GM19239 (cell line): Measurements from ENCODE around the gene THAP12.
A peak's percentile ranks its signal among the peaks of the same experiment; 100 is the strongest.
"Not testable (repeated sequence)": the region's sequence is repeated elsewhere in the genome, so short reads cannot be mapped to it uniquely, and the experiment has no call there.

ENCODE experiments used
- DNase-seq: peaks from one replicate; pipeline ENCODE4 v3.0.0; 2011; ENCODE audit warnings: low spot score; ENCODE audit not compliant: insufficient read length
- FAIRE-seq: peaks from 2 replicates; lab custom pipeline; 2011; peaks lifted over from hg19 to GRCh38; lab: Jason Lieb, UNC

Gene THAP12

DNA sequence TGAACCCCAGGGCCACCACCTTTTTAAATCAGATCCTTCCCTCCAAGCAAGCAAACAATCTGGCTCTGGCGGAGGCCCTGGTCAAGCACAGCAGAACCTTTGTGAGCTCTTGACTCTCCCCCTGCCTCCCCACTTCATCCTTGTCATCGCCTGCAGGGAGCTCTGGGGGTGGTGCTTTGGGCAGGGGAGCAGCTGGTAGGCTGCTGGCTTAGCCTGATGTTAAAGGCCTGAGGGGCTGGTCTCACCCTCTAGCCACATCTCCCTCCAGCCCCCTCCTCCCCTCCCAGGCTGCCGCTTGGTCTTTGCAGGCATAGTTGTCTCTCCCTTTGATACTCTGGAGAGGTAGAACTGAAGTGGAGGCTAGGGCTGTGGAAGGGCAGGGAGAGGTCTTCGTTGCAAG, 50.9 kb downstream of the THAP12 start:
- DNase-seq, result no peak
- no peak for FAIRE-seq

DNA sequence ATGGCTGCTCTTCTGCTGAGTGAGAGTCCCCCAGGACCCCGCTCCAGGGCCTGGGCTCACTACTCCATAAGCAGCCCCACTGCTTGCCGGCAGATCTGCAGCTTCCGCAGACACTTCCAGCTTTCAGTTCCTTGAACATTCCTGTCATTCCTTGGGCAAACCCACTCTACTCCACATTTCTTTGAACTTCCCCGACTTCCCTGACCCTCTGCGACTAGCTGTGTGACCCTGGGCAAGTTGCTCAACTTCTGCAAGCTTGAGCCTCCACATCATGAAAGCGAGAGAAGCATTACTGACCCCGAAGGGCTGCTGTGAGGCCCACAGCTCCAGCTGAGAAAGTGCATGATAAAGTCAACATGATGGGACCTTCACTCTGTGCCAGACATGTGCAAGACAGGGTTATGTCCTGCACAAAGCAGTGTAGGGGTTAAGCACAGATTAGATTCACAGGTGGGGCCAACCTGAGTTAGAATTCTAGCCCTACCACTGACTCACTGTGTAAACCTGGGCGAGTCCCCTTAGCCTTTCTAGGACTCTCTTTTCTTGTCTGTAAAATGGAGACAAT, 51.8 kb downstream of the THAP12 start:
- FAIRE-seq, result no peak
- no peak for DNase-seq

DNA sequence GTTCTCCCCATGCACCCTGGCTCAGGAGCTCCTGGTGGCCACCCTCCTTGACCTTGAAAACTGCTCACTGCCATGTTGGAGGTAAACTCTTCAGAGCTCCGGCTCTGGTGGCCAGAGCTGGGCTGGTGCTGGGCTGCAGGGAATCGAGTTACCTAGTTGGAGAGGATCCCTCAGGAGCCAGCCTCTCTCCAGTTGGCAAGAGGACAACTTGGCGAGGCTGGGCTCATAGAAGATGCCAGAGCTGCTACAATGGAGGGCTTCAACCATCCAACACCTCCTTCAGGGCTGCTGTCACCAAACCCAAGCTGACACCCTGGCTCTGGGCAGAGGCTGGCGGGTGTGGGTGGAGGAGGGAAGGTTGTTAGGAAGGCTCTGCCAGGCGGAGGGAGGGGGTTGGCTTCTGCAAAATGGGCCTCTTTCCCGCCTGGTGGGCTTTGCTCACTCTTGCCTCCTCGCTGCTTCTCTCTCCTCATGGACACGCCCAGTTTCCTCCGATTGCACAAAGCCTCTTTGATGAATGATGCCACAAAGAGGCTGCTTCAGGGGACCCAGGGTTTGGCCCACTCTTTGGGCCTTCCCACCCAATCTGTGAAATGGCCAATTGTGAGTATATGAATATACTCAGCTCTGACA, 53.1 kb downstream of the THAP12 start:
- no peak for DNase-seq
- no peak for FAIRE-seq

DNA sequence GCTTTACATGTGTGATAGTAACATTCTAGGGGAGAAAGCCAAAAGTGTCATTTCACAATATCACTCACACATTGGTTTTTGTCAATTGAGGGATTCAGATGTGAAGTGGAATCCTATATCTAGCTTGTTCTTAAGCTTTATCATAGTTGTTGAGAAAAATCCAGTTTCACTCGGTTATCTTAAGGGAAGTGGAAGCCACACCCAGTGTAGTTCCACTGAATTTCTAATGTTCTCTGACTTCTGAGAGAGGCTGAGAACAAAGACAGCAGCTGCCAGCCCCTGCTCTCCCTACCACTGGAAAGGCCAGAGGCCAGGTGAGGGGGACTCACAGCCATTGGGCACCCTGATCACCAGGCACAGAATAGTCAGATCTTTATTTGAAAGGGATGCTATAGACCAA, 53.7 kb downstream of the THAP12 start:
- FAIRE-seq (no peak), DNase-seq (no peak)

DNA sequence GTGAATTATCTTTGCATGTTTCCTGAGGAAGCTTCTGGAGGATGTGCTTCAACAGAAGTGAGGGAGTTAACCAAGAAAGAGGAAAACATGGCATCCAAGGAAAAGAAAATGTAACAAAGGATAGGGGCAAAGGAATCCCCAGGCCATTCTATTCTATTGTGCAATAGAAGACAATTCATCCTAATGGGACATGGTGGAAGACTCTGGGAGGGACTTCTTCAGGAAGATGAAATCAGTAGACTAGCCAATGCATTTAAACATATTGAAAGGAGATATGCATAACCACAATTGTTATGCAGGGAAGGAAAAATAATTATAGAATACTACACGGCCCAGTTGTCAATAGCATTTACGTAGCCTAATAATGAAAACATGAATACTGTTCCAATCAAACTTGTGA, 55.7 kb downstream of the THAP12 start:
- no peak for DNase-seq
- FAIRE-seq, result no peak

DNA sequence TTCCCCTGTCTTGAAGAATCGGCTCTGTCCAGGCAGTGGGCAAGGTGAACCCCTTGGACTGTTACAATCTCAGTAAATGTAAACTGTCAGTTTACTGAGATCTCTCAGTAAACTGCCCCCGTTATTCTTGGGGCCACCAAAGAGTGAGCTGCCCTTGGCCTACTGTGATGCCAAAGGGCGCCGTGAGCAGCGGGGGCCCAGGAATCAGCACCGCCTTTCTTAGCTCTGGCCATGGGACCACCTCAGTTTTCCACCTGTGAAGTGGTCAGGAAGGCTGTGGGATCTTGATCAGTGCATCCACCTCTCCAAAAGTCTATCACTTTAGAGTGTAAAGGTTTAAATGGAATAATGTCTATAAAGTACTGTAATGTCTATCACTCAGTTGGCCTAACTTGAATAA, 57.1 kb downstream of the THAP12 start:
- no peak for FAIRE-seq
- no peak for DNase-seq

DNA sequence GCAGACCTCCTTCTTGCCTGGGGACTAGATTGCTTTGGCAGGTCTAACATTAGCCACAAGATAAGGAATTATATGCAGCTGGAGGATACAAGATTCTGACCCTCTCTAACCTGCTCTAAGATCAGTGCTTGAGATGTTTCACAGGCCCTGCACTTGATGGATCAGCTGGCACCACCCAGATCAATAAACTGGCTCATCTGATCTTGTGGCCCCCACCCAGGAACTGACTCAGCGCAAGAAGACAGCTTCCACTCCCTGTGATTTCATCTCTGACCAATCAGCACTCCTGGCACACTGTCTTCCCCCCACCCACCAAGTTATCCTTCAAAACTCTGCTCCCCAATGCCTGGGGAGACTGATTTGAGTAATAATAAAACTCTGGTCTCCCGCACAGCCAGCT, 57.6 kb downstream of the THAP12 start:
- FAIRE-seq, result not testable (repeated sequence)

DNA sequence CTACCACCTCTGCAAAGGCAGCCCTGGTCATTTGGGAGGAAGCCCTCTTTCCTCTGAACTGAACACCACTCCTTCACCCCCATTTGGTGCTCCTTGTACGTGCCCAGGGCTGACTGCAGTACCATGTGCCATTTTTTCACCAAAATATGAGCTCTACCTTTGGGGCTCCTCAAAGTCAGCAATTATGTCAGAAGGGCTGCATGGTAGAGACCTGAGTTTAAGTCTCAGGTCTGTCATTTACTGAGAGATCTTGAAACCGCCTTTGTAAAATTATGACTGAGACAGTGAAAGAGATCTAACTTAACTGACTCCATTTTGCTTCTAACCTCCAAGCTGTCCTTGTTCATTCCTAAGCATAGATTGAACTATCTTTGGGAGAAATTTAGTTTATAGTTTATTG, 58.0 kb downstream of the THAP12 start:
- no peak for FAIRE-seq

More for the DNA sequence above, 57.6 kb downstream of the THAP12 start:
- DNase-seq, result not testable (repeated sequence)

DNA sequence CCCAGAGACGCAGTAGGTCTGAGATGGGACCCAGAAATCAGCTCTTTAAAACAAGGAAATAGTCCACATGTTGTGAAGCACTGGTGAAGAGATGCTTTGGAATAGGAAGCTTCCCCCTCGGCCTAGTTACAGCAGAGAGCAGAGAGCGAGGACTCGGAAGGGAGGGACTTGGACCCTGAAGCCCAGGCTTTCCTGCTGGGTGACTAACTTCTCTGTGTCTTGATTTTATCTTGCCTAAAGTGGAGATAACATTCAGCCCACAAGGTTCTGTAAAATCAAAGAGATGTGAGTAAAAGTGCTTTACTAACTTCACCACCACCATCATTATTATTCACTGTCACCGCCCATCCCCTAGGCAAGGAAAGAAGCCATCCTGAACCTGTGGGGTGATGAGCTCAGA, 58.4 kb downstream of the THAP12 start:
- FAIRE-seq, result no peak

More for the DNA sequence above, 58.0 kb downstream of the THAP12 start:
- no peak for DNase-seq

DNA sequence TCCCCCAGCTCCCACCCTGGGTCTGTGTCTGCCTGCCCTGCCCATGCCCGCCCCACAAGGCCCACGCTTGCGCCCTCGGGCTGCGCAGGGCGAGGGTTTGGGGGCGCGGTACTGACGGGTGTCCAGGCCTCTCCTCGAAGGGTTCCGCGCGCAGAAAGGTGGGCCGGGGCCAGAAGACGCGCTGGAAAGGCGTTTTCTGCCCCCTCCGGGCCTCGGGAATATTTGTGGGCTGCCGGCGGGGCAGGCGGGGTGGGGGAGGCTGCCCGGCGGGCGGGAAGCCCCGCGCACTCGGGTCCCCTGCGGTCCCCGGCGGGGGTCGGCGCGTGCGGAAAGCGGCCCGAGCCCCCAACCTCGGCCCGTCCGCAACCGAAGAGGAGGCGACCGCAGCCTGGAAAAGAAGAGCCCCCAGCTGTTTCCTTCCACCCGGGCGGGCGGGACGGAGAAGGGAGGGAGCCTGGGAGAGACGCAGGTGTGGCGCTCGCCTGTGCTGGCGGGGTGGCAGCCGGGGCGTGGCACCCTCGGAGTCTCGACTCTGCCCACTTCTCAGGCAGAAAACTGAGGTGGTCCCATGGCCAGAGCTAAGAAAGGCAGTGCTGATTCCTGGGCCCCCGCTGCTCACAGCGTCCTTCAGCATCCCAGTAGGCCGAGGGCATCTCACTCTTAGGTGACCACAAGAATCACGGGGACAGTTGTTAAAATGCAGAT, 59.0 kb downstream of the THAP12 start:
- DNase-seq, result no peak
- no peak for FAIRE-seq

More for the DNA sequence above, 58.4 kb downstream of the THAP12 start:
- no peak for DNase-seq

DNA sequence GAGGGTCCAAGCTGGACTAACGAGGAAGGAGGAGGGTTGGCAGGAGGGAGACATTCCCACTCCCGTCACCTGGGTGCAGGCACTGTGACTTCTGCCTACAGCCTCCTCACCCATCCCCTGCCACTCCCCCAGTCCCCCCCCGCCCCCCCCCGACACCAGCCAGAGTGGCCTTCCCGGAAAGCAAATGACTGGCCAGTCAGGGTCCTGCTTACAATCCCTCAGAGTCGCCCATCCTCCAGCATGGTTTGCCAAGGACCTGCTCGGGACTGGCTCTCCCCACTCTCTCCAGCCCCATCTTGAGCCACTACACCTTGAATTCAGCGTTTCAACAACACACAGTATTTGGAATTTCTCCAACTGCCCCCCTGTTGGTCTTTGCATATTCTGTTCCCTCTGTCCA, 59.6 kb downstream of the THAP12 start:
- DNase-seq, result no peak
- FAIRE-seq, result no peak

DNA sequence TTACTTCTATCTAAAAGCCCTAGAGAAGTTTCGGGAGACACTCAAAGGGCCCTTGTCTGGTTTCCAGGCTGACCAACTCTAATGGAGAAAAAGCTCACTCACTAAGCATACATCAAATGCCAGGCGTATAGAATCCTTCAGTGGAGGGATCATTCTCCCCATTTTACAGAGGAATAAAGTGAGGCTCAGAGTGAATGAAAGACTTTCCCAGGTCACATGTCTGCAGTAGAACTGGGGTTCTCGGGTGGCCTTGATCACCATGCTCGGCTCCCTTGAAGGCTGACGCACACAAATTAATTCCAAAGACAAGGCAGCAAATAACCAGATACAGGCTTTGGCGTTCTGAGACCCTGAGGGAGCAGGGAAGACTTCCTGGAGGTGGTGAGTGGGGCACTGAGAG, 60.0 kb downstream of the THAP12 start:
- DNase-seq, result no peak
- FAIRE-seq, result no peak

DNA sequence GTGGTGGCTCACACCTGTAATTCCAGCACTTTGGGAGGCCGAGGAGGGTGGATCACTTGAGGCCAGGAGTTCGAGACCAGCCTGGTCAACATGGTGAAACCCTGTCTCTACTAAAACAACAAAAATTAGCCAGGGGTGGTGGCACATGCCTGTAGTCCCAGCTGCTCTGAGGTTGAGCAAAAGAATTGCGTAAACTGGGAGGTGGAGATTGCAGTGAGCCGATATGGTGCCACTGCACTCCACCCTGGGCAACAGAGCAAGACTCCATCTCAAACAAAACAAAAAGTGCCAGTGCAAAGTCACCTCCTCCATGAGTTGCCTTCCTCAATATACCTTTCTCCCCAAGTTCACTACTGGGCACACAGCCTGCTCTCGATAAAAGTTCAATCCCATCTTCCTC, 61.1 kb downstream of the THAP12 start:
- not testable (repeated sequence) for FAIRE-seq, DNase-seq

DNA sequence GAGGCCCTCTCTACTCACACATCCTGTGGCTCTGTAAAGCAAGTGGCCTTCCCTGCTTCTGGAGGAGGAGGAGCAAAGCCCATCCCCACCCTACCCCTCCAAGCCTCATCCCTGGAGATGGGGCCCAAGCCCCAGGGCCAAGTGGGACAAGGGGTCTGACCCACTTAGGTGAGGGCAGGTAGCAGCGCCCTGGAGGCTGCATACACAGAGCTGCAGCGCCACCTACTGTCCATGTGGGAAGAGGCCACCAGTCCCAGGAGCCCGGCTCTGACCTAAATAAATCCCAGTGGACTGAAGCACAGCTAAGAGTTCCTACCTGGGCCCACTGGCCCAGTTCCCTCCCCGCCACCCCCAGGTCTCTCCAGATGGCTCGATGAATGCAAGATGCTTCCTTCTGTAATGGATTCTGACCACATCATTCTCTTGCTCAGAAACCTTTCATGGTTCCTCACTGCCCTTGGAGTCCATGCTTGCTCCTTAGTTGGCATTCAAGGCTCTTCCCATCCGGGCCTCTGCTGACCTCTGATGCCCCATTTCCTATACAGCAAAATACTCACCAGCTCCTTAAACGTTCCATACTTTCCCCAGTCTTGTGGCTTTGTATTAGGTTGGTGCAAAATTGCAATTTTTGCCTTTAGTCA, 62.1 kb downstream of the THAP12 start:
- DNase-seq (peak; percentile 93), FAIRE-seq (peak; percentile 84)

DNA sequence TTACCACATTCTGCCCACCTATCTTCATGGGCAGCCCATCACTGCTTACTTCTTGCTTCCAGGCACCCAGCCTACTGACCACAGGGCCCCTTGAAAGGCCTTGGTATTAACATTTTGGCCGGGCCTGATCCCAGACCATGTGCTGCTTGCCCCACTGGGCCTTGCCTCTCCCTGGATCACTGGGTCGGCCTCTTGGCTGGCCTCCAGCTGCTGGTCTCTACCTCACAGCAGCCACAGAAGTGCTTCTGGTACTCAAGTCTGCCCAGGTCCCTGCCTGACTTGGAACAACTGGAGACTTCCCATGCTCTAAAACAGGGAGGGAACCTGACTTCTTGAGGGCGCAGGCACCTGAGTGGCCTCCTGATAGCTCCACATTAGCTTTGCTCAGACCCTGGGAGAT, 63.6 kb downstream of the THAP12 start:
- FAIRE-seq (no peak), DNase-seq (no peak)

DNA sequence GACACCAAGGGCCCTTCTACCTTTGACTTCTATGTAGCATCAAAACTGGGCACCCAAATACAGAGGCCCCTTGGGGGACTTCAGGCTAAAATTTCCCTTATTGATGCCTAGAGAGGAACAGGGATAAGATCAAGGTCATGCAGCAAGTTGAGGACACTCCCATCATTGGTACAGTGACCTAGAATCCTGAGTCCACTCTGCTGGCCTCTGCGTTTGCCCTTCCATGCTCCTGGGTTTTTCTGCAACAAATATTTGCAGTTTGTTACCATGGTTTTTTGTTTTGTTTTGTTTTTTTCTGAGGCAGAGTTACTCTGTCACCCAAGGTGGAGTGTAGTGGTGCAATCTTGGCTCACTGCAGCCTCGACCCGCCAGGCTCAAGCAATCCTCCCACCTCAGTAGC, 64.2 kb downstream of the THAP12 start:
- DNase-seq (no peak), FAIRE-seq (no peak)

DNA sequence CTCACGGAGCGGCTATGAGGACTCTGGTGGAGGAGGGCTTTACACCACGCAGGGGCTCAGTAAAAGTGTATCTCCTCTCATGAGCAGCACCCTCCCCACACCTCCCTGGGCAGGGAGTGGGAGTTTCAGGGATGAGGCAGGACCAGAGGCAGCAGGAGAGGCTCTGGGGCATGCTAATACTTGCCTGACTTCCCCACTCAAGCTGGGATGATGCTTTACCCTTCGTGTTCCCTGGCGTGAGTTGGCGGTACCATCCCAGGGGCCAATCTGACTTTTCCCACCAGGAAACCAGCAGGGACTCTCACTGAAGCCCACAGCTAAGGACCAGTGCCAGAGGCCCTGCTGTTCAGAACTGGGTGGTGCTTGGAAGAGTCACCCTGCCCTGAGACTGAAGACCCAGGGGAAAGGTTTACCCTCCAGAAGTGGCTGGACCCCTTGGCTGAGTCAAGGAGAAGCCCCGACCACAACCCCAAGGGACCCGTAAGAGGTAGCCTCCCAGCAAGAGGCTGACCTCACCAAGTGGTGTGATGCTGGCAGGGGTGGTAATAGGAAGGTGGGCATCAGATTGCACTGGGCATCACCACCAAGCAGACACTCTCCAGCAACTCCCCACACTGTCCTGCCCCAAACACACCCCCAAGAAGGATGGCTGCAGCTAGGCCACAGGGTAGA, 65.6 kb downstream of the THAP12 start:
- no peak for DNase-seq
- FAIRE-seq, result no peak

DNA sequence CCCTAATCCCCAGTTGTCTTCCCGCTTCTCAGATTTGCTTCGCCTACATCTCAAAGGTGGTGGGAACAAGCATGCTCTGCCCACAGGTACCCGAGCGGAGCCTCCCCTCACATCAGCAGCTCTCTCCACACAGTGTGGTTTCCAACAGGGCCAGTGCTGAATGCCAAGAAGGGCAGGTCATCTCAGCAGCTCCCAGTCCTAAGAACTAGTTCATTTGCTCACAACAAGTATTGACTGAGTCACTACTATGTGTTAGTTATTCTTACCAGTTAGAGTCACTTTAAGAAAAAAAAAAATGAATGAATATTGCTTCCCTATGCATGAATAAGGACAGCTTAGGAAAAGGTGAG, 66.2 kb downstream of the THAP12 start:
- DNase-seq (no peak), FAIRE-seq (no peak)

DNA sequence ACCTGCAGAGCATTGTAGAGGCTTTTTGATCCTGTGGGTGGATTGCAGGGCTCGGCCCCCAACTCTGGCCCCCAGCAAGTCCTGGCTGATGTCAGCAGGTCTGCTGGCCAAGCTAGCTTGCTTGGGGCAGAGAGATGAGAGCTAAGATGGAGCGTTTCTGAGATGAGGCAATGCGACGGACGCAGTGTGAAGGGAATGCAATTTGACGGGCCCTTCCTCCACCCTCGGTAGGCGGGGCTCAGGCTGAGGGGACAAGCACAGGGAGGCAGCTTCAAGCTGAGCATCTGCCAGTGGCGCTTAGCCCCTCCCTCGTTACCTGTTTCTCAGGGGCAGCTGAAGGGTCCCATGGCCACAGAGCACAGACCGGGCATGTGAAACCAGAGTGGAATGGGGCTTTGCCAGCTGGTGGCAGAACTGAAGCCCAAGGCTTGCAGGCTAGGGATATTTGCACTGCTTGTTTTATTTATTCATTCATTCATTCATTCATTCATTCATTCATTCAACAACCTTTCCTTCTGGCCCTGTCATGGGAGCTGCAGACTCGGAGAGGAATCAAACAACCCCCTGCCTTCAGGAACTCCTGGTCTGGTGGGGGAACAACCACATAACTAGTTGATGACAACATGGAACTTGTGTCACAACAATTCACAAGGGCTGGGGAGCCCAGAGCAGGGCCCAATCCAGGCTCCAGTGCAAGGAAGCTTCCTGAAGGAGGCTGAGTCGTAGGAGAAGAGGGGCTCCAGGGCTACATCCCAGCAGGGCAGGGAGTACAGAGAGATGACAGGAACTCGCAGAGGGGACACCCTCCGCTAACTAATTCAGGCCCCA, 66.8 kb downstream of the THAP12 start:
- FAIRE-seq (no peak), DNase-seq (no peak)

DNA sequence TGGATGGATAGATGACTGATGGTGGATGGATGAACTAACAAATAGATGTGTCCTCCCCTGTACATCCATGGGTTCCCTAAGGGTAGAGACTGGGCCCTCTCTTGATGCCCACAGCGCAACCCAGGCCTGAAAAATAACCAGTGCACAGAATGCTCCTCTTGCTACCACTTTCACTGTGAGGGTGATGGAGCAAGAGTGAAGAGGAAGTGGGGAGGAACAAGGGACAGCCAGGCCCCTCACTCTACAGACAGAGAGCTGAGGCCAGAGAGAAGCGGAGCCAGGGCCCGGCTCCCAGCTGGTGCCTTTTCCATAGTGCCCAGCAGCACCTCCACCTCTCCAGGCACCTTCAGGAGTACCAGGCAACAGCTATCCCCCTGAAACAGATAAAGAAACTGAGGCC, 67.7 kb downstream of the THAP12 start:
- no peak for FAIRE-seq
- DNase-seq, result no peak
